Stimulated activated CD8-positive, alpha-beta memory T cell treated with anti-CD3 and anti-CD28 coated beads, Interleukin-15, amount 100 ng/mL, for 24 hours (primary cell): ENCODE data around the gene SMAD6.

Experiments used
- DNase-seq: peaks from one replicate; pipeline ENCODE4 v3.0.0-alpha.2; 2020; ENCODE audit warnings: low read depth

Gene SMAD6

GRCh38 chr15:66796343-66796742 lies 94.3 kb downstream of the SMAD6 start:
- DNase-seq = no peak

GRCh38 chr15:66797921-66798320 lies 95.9 kb downstream of the SMAD6 start:
- no peak for DNase-seq

- no peak for DNase-seq
These were observed 96.5 kb downstream of the SMAD6 start for GRCh38 chr15:66798426-66799061.

GRCh38 chr15:66799242-66799641 lies 97.2 kb downstream of the SMAD6 start:
- DNase-seq = no peak

GRCh38 chr15:66800584-66801235 lies 98.7 kb downstream of the SMAD6 start:
- DNase-seq = no peak

- no peak for DNase-seq
These were observed 99.2 kb downstream of the SMAD6 start for GRCh38 chr15:66801266-66801665.

GRCh38 chr15:66802025-66803001 lies 100.3 kb downstream of the SMAD6 start:
- no peak for DNase-seq

GRCh38 chr15:66803182-66803729 lies 101.2 kb downstream of the SMAD6 start:
- no peak for DNase-seq

- DNase-seq = no peak
These were observed 101.7 kb downstream of the SMAD6 start for GRCh38 chr15:66803749-66804148.

- DNase-seq = no peak
These were observed 103.3 kb downstream of the SMAD6 start for GRCh38 chr15:66805202-66805885.

- DNase-seq = no peak
These were observed 106.3 kb downstream of the SMAD6 start for GRCh38 chr15:66808181-66808824.

GRCh38 chr15:66809664-66810063 lies 107.6 kb downstream of the SMAD6 start:
- DNase-seq = no peak

- DNase-seq = no peak
These were observed 113.3 kb downstream of the SMAD6 start for GRCh38 chr15:66815318-66815717.

GRCh38 chr15:66816201-66816600 lies 114.2 kb downstream of the SMAD6 start:
- no peak for DNase-seq

GRCh38 chr15:66819084-66819483 lies 117.0 kb downstream of the SMAD6 start:
- no peak for DNase-seq

GRCh38 chr15:66820481-66821176 lies 118.6 kb downstream of the SMAD6 start:
- DNase-seq = no peak

- DNase-seq = no peak
These were observed 119.3 kb downstream of the SMAD6 start for GRCh38 chr15:66821307-66821706.

- DNase-seq = no peak
These were observed 120.1 kb downstream of the SMAD6 start for GRCh38 chr15:66822114-66822513.

- DNase-seq = no peak
These were observed 120.5 kb downstream of the SMAD6 start for GRCh38 chr15:66822576-66822975.

GRCh38 chr15:66823601-66824000 lies 121.6 kb downstream of the SMAD6 start:
- no peak for DNase-seq

GRCh38 chr15:66824424-66824823 lies 122.4 kb downstream of the SMAD6 start:
- no peak for DNase-seq
